Neutrophil (primary cell): ENCODE measurements around the gene RIPOR2.
A peak's percentile ranks its signal among the peaks of the same experiment; 100 is the strongest.
"Not testable (repeated sequence)": the region's sequence is repeated elsewhere in the genome, so short reads cannot be mapped to it uniquely, and the experiment has no call there.

Experiments
- H3K27ac ChIP-seq: fragments of 200-600 bp; sonication (generic); 2 replicates; pipeline ENCODE4 v1.5.1; 2016; ENCODE audit warnings: mild to moderate bottlenecking, moderate library complexity
- H3K27me3 ChIP-seq: fragments of 200-600 bp; sonication (generic); 2 replicates; pipeline ENCODE4 v1.6.0; 2016; ENCODE audit warnings: mild to moderate bottlenecking
- H3K36me3 ChIP-seq: fragments of 200-600 bp; sonication (generic); 2 replicates; pipeline ENCODE4 v1.5.1; 2017
- H3K4me1 ChIP-seq, 2 experiments: fragments of 200-600 bp in 1 of 2; sonication (generic) in 1 of 2; 1 replicate in 1 of 2; 2 replicates in 1 of 2; pipeline versions ENCODE4 v1.5.1 to v1.6.1; 2013 to 2016; ENCODE audit warnings: low read depth in 1 of 2, low read length in 1 of 2, mild to moderate bottlenecking in 1 of 2, moderate library complexity in 1 of 2; ENCODE audit not compliant: control insufficient read depth in 1 of 2, insufficient read depth in 1 of 2
- H3K4me3 ChIP-seq, 2 experiments: fragments of 200-600 bp in 1 of 2; sonication (generic) in 1 of 2; 1 replicate in 1 of 2; 2 replicates in 1 of 2; pipeline ENCODE4 v1.5.1; 2013 to 2016; ENCODE audit warnings: low read depth in 1 of 2, low read length in 1 of 2, mild to moderate bottlenecking in 1 of 2, moderate library complexity in 1 of 2
- H3K9me3 ChIP-seq: fragments of 200-600 bp; sonication (generic); 2 replicates; pipeline ENCODE4 v1.5.1; 2016
- TF ChIP-seq, protein P1 (sequence below): fragments of 200-600 bp; sonication (generic); IDR thresholded peaks from 2 replicates; pipeline ENCODE4 v1.5.1; 2016; ENCODE audit warnings: antibody characterized with exemption

RIPOR2 gene

DNA sequence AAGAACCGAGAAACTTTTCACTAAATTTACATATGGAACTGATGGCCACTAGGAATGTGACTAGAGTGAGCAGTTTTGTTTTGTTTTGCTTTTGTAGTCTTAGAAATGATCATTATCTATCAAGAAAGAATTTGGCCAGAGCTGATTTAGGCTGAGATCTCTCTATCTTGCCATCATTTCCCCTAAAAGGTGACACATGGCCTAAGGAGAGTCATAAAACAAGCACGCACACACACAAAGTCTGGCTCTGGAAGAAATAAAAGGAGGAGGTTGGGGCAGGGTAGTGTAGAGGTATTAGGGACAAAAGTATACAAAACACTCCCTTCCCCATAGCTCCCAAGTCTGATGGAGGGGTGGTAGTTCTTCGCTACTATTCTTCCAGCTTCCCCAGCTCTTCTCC lies 56.4 kb downstream of the RIPOR2 start:
- Histone ChIP-seq H3K27me3 (no peaks in the 10 kb centered on the region), H3K36me3 (peaks cover 94% of the 10 kb centered on the region), H3K27ac (peak overlapping the region; percentile 11), H3K4me1 (peaks cover 12 to 30% of the 10 kb centered on the region in 2 experiments), H3K9me3 (no peaks in the 10 kb centered on the region), H3K4me3 (no peak overlapping the region)
- TF ChIP-seq, protein P1, sequence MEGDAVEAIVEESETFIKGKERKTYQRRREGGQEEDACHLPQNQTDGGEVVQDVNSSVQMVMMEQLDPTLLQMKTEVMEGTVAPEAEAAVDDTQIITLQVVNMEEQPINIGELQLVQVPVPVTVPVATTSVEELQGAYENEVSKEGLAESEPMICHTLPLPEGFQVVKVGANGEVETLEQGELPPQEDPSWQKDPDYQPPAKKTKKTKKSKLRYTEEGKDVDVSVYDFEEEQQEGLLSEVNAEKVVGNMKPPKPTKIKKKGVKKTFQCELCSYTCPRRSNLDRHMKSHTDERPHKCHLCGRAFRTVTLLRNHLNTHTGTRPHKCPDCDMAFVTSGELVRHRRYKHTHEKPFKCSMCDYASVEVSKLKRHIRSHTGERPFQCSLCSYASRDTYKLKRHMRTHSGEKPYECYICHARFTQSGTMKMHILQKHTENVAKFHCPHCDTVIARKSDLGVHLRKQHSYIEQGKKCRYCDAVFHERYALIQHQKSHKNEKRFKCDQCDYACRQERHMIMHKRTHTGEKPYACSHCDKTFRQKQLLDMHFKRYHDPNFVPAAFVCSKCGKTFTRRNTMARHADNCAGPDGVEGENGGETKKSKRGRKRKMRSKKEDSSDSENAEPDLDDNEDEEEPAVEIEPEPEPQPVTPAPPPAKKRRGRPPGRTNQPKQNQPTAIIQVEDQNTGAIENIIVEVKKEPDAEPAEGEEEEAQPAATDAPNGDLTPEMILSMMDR = no peak

DNA sequence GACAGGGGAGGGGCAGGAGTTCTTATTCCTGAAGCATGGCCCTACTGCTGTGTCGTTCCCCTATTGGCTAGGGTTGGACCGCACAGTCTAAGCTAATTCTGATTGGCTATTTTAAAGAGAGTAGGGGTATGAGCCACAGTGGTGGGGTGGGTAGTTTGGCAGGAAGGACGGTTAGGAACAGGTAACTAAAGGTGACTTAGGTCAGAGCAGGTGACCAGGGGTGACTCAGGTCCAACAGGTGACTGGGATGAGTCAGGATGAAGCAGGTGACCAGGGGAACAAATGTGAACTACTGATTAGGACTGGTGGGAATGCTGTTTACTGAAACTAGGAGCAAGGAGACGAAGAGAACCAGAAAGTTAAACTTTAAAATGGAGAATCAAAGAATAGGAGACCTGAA lies 58.0 kb downstream of the RIPOR2 start:
- Histone ChIP-seq H3K36me3 (peaks cover 96% of the 10 kb centered on the region), H3K4me1 (peaks cover 12 to 22% of the 10 kb centered on the region in 2 experiments)
- not testable (repeated sequence) for H3K27me3 ChIP-seq

DNA sequence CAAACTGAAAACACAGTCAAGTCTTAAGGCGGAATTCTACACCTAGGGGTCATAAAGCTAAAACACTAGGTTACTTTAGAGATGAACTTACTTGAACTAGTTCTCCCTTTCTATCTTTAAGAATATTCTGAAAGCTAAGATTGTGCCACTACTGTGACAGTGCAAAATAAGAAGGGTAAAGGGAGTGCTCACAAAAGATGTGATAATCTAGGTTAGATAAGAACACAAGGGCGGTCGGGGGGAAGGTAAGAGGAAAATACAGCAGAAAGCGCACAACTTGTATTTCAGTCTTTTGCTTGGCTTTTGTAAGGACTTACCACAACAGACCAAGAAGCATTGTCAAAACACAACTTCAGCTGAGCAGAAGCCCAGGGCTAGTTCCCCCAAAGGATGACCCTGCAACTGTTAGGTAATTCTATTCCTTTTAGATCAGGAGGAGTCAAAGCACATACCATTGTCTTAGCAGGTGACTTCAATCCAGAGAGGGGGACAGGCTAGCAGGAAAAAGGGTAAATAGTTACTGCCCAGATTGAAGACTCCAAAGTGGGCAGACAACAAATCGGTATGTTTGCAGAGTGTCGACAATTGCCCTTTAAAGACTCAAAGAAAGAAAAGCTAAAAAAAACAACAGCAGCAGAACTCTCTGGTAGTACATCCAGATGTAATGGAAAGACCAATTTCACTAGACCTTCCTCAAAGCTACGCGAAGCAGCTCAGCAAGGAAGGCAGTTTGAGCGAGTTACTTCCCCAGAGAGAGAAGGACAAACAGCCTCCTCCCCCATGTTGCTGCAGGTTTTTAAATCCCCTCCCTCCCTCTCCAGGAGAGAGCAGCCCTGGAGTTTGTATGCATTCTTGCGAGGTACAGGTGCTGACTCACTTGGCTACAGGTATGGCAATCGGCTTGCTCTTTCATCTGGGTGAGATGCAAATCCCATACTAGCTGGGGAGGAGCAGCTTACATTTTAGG lies 59.0 kb downstream of the RIPOR2 start:
- no peak overlapping the region for H3K4me3 ChIP-seq
- TF ChIP-seq, protein P1 = no peak
- peaks cover 96% of the 10 kb centered on the region for H3K36me3 ChIP-seq
- no peaks in the 10 kb centered on the region for H3K9me3 ChIP-seq
- peaks cover 12 to 22% of the 10 kb centered on the region in 2 experiments for H3K4me1 ChIP-seq
- H3K27ac ChIP-seq = peak overlapping the region; percentile 68
- H3K27me3 ChIP-seq = no peaks in the 10 kb centered on the region

More for the DNA sequence above, 58.0 kb downstream of the RIPOR2 start:
- not testable (repeated sequence) for H3K9me3 ChIP-seq, H3K4me3 ChIP-seq
- H3K27ac ChIP-seq = peak overlapping the region; percentile 68

DNA sequence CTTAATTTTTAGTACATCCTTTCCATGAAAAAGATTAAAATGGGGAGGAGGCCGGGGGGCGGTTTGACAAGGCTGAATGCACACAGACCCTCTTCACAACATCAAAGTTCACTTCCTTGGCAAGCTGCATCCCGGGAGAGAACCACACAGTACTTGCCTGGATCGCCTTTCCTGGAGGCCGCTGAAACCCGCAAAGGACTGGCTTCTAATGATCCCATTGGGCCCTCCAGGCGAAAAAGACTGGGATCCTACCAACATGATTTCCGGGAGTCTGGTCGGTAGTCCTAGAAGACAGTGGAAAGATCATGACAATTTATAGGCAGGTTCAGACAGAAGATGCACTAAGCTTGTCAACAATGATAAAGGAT lies 60.2 kb downstream of the RIPOR2 start:
- TF ChIP-seq, protein P1 = no peak
- H3K27me3 ChIP-seq = no peaks in the 10 kb centered on the region
- H3K9me3 ChIP-seq = no peaks in the 10 kb centered on the region
- H3K4me1 ChIP-seq = peaks cover 12 to 22% of the 10 kb centered on the region in 2 experiments
- H3K36me3 ChIP-seq = peaks cover 96% of the 10 kb centered on the region
- H3K27ac ChIP-seq = peak overlapping the region; percentile 32
- no peak overlapping the region for H3K4me3 ChIP-seq

DNA sequence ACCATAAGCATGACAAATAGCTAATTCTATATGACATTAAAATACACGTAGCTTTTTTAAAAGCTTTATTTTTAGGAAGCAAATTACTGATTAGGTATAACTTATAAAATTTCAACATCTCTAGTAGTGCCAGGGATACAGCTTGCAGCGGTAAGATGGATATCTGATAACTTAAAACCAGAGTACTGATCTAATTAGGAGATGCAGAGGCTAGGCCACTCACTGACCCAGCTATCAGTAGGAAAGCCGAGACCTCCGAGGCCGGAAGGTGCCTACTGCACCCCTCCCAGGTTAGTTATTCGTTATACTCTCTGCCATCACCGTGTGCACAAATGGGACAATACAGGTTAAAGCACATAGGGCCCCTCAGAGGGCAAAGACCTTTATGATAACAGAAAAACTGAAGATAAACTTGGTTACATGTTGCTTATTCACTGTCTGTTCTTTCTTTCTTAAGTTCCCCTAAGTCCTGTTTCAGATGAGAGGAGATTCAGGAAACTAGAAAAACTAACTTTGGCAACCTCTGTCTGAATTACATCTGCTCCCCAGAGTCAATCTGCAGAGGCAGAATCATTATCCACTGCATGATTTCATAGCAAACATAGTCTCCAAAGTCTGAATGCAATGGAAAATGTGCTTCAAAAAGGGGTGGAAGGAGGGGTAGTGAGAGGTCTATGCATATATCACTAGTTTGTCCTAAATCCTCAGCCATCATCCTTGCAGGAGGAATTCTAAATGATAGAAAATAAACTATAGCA lies 60.8 kb downstream of the RIPOR2 start:
- peaks cover 12 to 22% of the 10 kb centered on the region in 2 experiments for H3K4me1 ChIP-seq
- H3K9me3 ChIP-seq = no peaks in the 10 kb centered on the region
- peaks cover 96% of the 10 kb centered on the region for H3K36me3 ChIP-seq
- H3K27ac ChIP-seq = peak overlapping the region; percentile 32
- TF ChIP-seq, protein P1 = no peak
- H3K4me3 ChIP-seq = no peak overlapping the region
- H3K27me3 ChIP-seq = no peaks in the 10 kb centered on the region
